Measurements from ENCODE around the gene MICALL1. TPM values are rescaled to one million over a fixed set of nuclear protein-coding genes. Genes with fewer than 3 reads are reported as not detected.

The MICALL1 gene
- total RNA-seq, 1 experiment from 2014 or later: 47.2 TPM

DNA sequence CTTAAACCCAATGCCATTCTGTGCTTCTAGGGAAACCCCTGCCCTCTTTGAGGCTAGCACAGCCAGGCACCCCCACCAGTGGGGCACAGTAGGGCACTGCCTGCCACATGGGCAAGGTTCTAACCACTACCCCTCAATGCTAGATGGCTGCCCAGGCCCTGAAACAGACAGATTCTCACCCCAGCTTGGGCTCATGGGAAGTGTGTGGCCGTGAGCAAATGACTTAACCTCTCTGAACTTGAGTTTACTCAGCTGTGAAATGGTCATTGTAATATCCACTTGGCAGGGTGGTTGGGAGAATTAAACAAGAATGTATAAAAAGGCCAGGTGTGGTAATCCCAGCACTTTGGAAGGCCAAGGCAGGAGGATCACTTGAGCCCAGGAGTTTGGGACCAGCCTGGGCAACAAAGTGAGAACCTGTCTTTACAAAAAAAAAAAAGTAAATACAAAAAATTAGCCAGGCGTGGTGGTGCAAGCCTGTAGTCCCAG, 24.9 kb downstream of the MICALL1 start:
- Mint-ChIP-seq H3K4me1 (peaks cover 3% of the 10 kb centered on the region), H3K4me3 (no peak overlapping the region), H3K36me3 (peaks cover 17% of the 10 kb centered on the region), H3K9me3 (no peaks in the 10 kb centered on the region), H3K27me3 (ENCODE audit: low read depth) (no peaks in the 10 kb centered on the region; the same call in 1 of the 2 replicates), H3K27ac (no peak overlapping the region; the same call in 1 of the 2 replicates)
- ChIA-PET POLR2A (no interaction called here), CTCF (interaction anchor here (0.5 to 1.7 kb wide), 10 partner anchors 9 to 113 kb away, joined by 3 to 8 read pairs (median 4); partner anchors contain the start of gene MICALL1)
- TF ChIP-seq CDX4 (CRISPR knock-in tag; IDR thresholded peaks at IDR 0.05; ENCODE audit: borderline replicate concordance) (no peak), ZNF121 (CRISPR knock-in tag; IDR thresholded peaks at IDR 0.05) (no peak), NR2C2 (CRISPR knock-in tag; IDR thresholded peaks at IDR 0.05) (no peak), MLX (CRISPR knock-in tag; IDR thresholded peaks at IDR 0.05) (no peak), ETV6 (CRISPR knock-in tag; IDR thresholded peaks at IDR 0.05) (no peak), TEAD1 (CRISPR knock-in tag; IDR thresholded peaks at IDR 0.05) (no peak), TP53 (CRISPR knock-in tag; IDR thresholded peaks at IDR 0.05) (no peak), E2F4 (CRISPR knock-in tag; IDR thresholded peaks at IDR 0.05; ENCODE audit: borderline replicate concordance, low read depth) (no peak), MYBL2 (CRISPR knock-in tag; IDR thresholded peaks at IDR 0.05) (no peak), EMX1 (CRISPR knock-in tag; IDR thresholded peaks at IDR 0.05) (no peak), MXD4 (CRISPR knock-in tag; IDR thresholded peaks at IDR 0.05; ENCODE audit: borderline replicate concordance) (no peak), ESRRA (CRISPR knock-in tag; IDR thresholded peaks at IDR 0.05; ENCODE audit: borderline replicate concordance) (no peak), GRHL2 (CRISPR knock-in tag; IDR thresholded peaks at IDR 0.05; ENCODE audit: insufficient replicate concordance, severe bottlenecking) (no peak), ZNF396 (CRISPR knock-in tag; IDR thresholded peaks at IDR 0.05; ENCODE audit: borderline replicate concordance) (no peak), ATF1 (CRISPR knock-in tag; IDR thresholded peaks at IDR 0.05) (no peak), NR1H2 (CRISPR knock-in tag; IDR thresholded peaks at IDR 0.05) (no peak)
- TF ChIP-seq, protein P1, sequence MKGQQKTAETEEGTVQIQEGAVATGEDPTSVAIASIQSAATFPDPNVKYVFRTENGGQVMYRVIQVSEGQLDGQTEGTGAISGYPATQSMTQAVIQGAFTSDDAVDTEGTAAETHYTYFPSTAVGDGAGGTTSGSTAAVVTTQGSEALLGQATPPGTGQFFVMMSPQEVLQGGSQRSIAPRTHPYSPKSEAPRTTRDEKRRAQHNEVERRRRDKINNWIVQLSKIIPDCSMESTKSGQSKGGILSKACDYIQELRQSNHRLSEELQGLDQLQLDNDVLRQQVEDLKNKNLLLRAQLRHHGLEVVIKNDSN (CRISPR knock-in tag; IDR thresholded peaks at IDR 0.05): no peak
- TF ChIP-seq, protein P2, sequence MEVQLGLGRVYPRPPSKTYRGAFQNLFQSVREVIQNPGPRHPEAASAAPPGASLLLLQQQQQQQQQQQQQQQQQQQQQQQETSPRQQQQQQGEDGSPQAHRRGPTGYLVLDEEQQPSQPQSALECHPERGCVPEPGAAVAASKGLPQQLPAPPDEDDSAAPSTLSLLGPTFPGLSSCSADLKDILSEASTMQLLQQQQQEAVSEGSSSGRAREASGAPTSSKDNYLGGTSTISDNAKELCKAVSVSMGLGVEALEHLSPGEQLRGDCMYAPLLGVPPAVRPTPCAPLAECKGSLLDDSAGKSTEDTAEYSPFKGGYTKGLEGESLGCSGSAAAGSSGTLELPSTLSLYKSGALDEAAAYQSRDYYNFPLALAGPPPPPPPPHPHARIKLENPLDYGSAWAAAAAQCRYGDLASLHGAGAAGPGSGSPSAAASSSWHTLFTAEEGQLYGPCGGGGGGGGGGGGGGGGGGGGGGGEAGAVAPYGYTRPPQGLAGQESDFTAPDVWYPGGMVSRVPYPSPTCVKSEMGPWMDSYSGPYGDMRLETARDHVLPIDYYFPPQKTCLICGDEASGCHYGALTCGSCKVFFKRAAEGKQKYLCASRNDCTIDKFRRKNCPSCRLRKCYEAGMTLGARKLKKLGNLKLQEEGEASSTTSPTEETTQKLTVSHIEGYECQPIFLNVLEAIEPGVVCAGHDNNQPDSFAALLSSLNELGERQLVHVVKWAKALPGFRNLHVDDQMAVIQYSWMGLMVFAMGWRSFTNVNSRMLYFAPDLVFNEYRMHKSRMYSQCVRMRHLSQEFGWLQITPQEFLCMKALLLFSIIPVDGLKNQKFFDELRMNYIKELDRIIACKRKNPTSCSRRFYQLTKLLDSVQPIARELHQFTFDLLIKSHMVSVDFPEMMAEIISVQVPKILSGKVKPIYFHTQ (CRISPR knock-in tag; IDR thresholded peaks at IDR 0.05): no peak
- TF ChIP-seq, protein P3, sequence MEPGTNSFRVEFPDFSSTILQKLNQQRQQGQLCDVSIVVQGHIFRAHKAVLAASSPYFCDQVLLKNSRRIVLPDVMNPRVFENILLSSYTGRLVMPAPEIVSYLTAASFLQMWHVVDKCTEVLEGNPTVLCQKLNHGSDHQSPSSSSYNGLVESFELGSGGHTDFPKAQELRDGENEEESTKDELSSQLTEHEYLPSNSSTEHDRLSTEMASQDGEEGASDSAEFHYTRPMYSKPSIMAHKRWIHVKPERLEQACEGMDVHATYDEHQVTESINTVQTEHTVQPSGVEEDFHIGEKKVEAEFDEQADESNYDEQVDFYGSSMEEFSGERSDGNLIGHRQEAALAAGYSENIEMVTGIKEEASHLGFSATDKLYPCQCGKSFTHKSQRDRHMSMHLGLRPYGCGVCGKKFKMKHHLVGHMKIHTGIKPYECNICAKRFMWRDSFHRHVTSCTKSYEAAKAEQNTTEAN (CRISPR knock-in tag; IDR thresholded peaks at IDR 0.05): no peak
- ATAC-seq (no peak), DNase-seq (ENCODE audit: low spot score) (no peak)

Data from WTC11 (cell line).